ENCODE measurements around the gene TOP2A.
"Not testable (repeated sequence)": the region's sequence is repeated elsewhere in the genome, so short reads cannot be mapped to it uniquely, and the experiment has no call there.

TOP2A gene

GRCh38 chr17:40425741-40426140 is 8.0 kb upstream of the TOP2A start:
- DNase-seq = no peak

- DNase-seq = no peak
Observed at GRCh38 chr17:40422990-40423633, 5.4 kb upstream of the TOP2A start.

- no peak for DNase-seq
Observed at GRCh38 chr17:40419559-40420331, 2.0 kb upstream of the TOP2A start.

- no peak for DNase-seq
Observed at GRCh38 chr17:40418428-40418706, 671 bp upstream of the TOP2A start.

- DNase-seq = no peak
Observed at GRCh38 chr17:40417258-40417608, 463 bp downstream of the TOP2A start.

GRCh38 chr17:40416671-40417070 is 1.0 kb downstream of the TOP2A start:
- no peak for DNase-seq

- no peak for DNase-seq
Observed at GRCh38 chr17:40415390-40415789, 2.3 kb downstream of the TOP2A start.

DNA sequence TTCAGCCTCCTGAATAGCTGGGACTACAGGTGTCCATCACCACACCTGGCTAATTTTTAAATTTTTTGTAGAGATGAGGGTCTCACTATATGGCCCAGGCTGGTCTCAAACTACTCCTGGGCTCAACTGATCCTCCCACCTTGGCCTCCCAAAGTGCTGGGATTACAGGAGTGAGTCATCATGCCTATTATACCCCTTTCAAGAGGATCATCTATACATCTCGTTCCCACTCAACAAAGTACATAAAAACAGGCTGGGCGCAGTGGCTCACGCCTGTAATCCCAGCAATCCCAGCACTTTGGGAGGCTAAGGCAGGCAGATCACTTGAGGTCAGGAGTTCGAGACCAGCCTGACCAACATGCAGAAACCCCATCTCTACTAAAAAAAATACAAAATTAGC is 3.4 kb downstream of the TOP2A start:
- not testable (repeated sequence) for DNase-seq

DNA sequence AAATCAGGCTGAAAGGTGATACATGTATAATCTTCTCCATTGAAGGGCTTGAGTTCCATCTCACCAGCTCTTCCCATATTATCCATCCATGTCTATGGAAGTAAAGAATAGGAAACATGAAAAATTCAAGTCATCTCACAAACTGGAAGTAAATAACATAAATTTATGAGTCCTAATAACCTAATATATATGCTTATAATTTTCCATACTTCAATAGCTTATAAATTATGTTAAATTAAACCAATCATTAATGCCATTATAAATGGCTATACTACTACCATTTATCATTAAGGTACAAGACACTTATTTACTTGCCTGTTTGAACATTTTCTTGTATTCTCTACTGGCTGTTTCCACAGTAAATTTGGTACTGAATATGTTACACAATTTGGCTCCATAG is 4.8 kb downstream of the TOP2A start:
- no peak for DNase-seq

DNA sequence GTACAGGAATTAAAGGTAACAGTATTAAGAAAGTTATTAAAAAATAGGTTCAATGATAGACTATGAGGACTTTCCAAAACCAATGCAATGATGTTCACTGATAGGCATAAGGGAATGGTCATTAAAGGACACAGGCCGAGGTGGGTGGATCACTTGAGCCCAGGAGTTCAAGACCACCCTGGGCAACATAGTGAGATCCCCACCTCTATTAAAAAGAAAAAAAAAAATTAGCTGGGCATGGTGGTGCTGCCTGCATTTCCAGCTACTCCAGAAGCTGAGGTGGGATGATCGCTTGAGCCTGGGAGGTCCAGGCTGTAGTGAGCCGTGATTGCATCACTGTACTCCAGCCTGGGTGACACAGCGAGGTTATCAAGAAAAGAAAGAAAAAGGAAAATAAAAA is 5.9 kb downstream of the TOP2A start:
- DNase-seq = no peak

DNA sequence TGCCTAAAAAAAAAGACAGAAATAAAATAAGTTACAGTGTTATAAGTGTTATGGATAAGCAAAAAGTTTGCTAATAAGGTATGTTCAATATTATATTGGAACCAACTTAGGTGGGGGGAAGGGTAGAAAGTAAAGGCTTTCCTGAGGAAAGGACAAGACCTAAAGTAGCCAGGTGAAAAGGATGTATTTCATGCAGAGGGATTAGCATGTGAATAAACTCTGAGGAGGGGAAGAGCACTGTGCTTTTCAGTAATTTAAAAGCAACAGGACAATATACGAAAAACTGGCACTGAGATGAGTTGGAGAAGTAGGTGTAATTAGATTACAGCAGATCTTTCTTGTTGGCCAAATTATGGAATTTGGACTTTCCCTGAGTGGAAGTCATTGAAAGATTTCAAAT is 7.6 kb downstream of the TOP2A start:
- DNase-seq = no peak

- not testable (repeated sequence) for DNase-seq
Observed at GRCh38 chr17:40409540-40409939, 8.2 kb downstream of the TOP2A start.

DNA sequence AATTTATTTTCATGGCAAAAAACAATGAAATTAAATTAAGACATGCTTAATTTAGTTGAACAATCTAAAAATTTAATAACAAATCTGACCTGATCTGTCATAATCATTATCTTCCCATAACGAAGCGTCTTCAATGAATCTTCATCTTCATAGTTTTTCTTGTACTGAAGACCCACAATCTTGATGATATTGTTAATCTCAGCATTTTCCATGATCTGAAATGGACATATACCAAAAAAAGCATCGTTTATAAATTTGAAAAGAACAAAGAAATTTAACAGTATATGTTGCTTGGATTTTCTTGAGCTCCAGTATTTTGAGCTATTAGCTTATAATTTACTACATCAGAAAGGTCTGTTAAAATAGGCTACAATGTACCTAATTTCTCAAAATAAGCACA is 10.2 kb downstream of the TOP2A start:
- DNase-seq = no peak

DNA sequence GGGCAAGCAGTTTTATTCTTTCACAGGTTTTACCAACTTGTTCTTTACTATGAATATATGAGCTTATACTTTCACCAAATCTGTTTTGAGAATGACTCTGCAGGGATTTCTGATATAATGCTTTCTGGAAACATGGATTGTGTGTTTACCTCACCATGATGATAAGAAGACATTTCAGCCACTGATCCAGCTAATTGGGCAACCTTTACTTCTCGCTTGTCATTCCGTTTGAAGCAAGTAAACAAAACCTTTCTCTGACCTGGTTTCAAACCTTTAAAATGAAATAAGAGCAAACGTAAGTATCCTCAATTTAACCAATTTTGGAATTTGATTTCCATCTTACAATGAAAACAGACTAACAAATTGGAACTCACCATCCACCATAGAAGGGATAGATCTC is 13.7 kb downstream of the TOP2A start:
- no peak for DNase-seq

DNA sequence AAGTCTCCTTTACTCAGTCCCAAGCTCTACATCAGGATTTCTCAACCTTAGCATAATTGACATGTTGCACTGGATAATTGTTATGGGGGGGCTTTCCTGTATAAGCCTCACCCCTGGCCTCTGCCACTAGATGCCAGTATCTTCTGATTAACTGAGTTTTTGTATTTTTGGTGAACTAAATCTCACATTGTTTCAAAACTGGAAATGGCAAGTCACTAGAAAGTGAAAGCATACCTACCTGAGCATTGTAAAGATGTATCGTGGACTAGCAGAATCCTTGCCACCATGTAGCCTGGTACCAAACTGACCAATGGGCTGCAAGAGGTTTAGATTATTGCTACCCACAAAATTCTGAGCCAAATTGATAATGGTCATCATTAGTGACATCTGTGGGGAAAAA is 15.0 kb downstream of the TOP2A start:
- no peak for DNase-seq

DNA sequence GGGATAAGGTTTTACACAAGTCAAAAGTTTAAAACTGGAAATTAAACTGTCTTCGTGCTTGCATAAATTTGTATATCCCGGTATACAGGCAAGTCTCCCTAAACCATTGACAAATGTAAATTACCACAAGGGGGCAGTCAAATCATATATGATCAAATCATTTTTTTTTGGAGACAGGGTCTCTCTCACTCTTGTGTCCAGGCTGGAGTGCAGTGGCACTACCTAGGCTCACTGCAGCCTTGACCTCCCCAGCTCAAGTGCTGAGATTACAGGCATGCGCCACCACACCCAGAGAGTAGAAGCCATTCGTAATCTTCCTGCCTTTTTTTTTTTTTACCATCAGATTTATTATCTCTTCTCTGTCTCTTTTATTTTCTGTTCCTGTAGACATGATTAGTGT is 18.5 kb downstream of the TOP2A start:
- no peak for DNase-seq

DNA sequence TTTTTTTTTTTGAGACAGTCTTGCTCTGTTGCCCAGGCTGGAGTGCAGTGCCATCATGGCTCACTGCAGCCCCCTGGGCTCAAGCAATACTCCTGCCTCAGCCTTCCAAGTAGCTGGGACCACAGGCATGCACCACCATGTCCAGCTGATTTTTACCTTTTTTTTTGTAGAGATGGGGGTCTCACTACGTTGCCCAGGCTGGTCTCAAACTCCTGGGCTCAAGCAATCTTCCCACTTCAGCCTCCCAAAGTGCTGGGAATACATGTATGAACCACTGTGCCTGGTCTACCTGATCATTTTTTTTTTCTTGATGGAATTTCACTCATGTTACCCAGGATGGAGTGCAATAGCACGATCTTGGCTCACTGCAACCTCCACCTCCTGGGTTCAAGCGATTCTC is 31.1 kb downstream of the TOP2A start:
- DNase-seq = not testable (repeated sequence)

DNA sequence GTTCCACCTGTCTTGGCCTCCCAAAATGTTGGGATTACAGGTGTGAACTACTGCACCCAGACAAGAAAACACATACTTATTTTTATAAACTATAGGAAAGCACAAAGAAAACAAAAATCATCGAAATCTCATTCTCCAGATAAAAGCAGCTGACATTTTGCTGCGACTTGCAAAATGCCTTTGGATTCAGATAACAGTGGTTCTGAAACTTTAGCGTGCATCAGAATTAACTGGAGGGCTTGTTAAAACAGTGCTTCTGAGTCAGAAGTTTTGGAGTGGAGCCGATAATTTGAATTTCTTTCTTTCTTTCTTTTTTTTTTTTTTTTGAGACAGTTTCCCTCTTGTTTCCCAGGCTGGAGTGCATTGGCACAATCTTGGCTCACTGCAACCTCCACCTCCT is 35.4 kb downstream of the TOP2A start:
- DNase-seq = no peak

GRCh38 chr17:40378966-40379365 is 38.7 kb downstream of the TOP2A start:
- DNase-seq = no peak

- no peak for DNase-seq
Observed at GRCh38 chr17:40377832-40378231, 39.9 kb downstream of the TOP2A start.

- DNase-seq = not testable (repeated sequence)
Observed at GRCh38 chr17:40376541-40376940, 41.2 kb downstream of the TOP2A start.

GRCh38 chr17:40375786-40376185 is 41.9 kb downstream of the TOP2A start:
- DNase-seq = not testable (repeated sequence)

DNA sequence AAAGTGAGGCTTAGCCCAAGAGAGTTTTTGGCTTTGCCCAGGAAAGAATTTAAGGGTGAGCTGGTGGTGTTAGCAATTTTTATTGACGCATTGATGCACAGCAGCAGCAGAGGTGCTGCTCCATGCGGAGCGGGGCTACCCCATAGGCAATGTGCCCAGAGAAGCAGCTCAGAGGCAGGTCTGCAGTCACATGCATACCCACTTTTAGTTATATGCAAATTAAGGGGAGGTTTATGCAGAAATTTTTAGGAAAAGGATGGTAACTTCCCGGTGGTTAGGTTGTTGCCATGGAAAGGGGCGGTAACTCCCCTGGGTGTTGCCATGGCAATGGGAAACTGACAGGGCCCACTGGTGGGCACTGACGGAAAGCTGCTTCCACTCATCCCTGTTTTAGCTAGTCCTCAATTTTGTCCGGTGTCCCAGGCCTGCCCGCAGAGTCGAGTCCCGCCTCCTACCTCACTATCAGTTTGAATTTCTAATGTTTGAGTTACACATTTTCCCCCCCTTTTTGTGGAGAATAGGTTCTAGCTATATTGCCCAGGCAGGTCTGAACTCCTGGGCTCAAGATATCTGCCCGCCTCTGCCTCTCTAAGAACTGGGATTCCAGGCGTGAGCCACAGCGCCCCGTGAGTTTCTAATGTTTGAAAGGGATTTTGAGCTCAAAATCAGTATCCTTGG is 42.7 kb downstream of the TOP2A start:
- no peak for DNase-seq

GRCh38 chr17:40373999-40374398 is 43.7 kb downstream of the TOP2A start:
- DNase-seq = no peak

- DNase-seq = no peak
Observed at GRCh38 chr17:40373324-40373723, 44.4 kb downstream of the TOP2A start.

All from activated naive CD4-positive, alpha-beta T cell treated with anti-CD3 and anti-CD28 coated beads, Interleukin-2, amount 50 U/mL, for 16 hours (primary cell).